HG02678 (cell line): ENCODE measurements around the gene ADAM12.
"Not testable (repeated sequence)": the region's sequence is repeated elsewhere in the genome, so short reads cannot be mapped to it uniquely, and the experiment has no call there.

Experiments
- ATAC-seq: cut with Tn5 transposase; IDR thresholded peaks from one replicate; pipeline ENCODE4 v1.9.1; 2021; ENCODE audit warnings: mild to moderate bottlenecking, moderate library complexity; ENCODE audit not compliant: unreplicated experiment

ADAM12 gene

DNA sequence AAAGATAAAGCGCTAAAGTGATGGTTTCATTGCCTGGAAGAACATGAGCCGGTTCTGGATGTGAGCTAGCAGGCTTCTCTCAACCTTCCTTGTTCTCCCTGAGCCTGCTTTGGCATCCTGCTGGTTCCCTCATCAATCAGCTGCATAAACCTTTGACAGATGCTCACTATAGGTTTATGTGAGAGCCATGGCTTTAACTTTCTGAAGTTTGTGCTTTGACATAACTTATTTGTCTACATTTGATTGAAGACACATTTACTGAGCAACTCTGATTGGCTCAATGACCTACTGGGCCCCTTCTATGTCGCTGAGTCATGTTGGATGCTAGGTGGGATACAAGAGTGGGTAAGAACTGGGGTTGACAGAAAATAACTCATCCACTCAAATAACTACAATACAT lies 192.0 kb downstream of the ADAM12 start:
- ATAC-seq: no peak

- no peak for ATAC-seq
Measured at GRCh38 chr10:126191192-126191591, 197.1 kb downstream of the ADAM12 start.

- ATAC-seq: no peak
Measured at GRCh38 chr10:126188679-126189200, 199.5 kb downstream of the ADAM12 start.

DNA sequence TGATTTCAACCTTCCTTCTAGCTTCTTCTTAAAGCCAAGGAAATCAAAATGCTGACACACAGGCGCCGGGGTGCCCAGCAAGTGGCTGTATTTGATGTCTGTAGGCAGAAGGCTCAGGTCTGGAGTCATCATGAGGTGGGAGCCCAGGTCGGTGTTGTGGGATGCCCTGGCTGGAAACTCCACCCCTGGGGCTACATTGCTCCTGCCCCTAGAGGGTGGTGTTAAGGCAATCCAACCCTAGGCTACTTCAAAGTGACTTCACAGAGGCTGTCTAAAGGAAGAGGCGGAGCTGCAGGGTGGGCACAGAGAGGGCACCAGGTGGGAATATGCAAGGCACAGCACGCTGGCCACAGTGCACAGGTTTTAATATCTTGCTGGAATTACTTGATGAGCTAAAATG lies 200.9 kb downstream of the ADAM12 start:
- no peak for ATAC-seq

DNA sequence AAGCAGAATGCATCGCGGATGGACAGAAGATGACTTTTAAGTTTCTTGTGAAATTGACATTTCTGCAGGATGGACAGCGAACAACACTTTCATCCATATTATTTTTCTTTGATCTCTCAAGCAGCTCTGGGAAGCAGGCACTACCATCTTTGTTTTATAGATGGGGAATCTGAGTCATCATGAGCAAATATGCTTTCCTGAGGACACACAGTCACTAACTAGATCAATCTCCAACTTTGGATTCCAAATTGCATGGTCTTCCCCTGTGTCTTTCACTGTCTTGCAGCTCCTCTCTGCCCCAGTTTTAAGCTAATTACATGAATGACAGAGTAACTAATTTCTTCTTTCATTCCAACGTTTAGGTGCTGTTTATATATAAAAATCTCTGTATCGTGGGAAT lies 201.5 kb downstream of the ADAM12 start:
- ATAC-seq: no peak

- no peak for ATAC-seq
Measured at GRCh38 chr10:126185676-126186447, 202.4 kb downstream of the ADAM12 start.

- no peak for ATAC-seq
Measured at GRCh38 chr10:126181626-126182025, 206.7 kb downstream of the ADAM12 start.

GRCh38 chr10:126179637-126180036 lies 208.6 kb downstream of the ADAM12 start:
- no peak for ATAC-seq

GRCh38 chr10:126177417-126178030 lies 210.8 kb downstream of the ADAM12 start:
- ATAC-seq: no peak

DNA sequence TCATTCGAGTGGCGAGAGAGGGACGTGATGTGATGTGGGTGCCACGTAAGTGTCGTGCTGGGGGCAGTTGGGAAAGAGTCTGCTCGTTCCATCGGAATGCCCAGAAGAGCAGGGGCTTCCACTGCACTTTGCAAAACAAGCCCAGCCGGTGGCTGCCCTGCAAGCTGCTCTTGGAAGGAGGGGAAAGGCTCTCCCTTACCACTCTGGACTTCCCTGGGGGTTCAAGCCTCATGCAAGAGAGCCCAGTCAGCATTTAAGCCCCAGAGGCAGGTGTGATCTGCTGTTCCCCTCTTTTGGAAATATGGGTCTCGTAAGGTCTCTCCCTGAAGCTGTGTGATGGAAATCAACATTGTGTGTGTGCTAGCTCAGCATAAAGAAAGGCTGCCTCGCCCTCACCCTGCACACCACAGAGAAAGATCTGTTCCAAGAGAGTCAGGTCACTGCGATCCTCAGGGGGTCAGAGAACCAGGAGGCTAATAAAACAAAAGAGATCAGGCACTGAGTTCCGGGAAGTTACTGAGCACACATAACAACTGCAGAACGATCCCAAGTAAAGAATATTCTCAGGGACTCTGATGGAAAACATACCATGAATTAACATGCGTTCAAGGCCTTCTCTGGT lies 212.5 kb downstream of the ADAM12 start:
- no peak for ATAC-seq

DNA sequence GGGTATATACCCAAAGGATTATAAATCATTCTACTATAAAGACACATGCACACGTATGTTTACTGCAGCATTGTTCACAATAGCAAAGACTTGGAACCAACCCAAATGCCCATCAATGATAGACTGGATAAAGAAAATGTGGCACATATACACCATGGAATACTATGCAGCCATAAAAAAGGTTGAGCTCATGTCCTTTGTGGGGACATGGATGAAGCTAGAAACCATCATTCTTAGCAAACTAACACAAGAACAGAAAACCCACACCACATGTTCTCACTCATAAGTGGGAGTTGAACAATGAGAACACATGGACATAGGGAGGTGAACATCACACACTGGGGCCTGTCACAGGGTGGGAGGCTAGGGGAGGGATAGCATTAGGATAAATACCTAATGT lies 215.5 kb downstream of the ADAM12 start:
- not testable (repeated sequence) for ATAC-seq

DNA sequence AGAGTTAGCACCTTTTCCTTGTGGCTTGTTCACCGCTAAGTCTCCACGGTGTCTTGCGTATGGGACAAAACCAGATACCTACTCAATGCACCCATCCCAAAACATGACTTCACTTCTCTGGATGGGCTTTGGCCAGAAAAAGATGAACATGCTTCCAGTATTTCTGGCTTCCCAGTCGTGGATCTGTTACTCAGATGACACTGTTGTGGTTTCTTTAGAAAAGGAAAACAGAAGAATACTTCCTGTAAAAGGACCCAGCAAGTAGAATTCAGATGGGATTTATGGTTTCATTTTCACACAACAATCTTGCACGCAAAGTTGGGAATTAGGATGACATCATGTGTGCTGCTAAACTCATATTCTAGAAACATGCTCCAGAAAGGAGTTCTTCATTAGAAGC lies 216.7 kb downstream of the ADAM12 start:
- ATAC-seq: no peak

DNA sequence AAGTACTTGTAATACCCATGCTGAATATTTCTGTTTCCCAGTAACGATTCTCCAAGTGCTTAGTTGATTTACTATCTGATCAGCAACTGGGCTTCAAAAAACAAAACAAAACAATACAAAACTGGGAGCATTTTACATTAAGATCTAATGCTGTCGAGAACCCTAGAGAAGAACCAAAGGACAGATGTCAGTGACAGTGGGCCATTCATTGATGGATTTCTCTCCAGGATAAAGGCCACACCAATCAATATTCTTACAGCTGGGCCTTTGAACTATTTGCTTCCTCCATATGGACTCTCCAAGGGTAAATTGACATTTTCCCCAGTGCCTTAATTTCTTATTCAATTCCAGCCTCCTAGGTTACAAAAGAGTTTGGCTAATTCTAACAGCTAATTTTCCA lies 217.5 kb downstream of the ADAM12 start:
- ATAC-seq: no peak

- ATAC-seq: no peak
Measured at GRCh38 chr10:126170371-126170770, 217.9 kb downstream of the ADAM12 start.

- ATAC-seq: no peak
Measured at GRCh38 chr10:126169899-126170298, 218.4 kb downstream of the ADAM12 start.

DNA sequence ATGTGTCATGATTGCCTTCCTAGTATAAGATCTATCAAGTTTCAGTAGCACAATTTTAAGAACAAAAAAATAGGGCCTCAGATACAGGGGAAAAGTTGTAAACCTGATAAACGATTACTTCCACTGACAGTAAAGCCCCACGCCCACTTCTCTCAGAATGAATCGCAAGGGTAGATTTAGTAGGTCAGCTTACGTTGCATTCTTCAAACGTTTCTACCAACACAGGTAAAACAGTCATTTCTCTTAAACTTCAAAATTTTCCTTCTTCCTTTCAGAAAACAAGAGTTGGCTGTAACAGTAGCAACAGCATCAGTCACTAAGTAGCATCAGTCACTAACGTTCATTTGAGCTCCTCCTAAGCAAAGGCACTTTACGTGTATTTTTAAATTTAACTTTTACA lies 221.5 kb downstream of the ADAM12 start:
- ATAC-seq: no peak

DNA sequence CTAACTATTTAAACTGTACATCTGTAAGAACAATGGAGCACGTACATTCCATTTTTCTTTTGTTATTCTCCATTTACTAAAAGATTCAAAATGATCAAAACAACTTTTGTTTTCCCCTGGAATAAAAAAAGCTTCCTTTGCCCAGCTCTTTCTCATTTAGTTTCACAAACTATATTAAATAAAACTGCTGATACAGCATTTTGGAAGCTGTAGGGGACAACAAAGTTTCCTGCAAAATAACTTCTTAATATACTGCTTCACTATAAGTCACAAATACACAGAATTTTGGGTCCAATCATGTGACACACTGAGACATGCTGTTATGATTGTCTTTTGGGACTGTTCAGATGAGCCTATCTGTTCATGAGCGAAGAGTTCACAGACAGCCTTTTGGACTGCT lies 222.4 kb downstream of the ADAM12 start:
- ATAC-seq: no peak

GRCh38 chr10:126163506-126163905 lies 224.8 kb downstream of the ADAM12 start:
- no peak for ATAC-seq

DNA sequence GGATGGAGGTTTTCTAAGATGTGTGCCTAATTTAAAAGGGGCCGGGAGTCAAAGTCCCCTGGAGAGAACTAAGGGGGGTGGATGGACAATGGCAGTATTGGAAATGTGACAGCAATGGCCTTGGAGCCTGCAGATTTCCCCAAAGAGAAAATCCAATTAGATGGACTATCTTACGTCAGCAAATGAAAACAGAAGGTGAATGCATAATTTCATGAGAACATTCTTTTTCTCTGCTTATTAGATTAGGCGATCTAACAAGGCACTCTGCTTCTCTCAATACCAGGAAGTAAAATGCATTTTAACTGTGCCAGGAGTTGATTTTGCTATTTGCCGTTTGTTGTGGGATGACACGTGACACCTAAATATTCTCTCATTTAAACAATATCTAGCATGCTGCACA lies 226.6 kb downstream of the ADAM12 start:
- ATAC-seq: no peak

GRCh38 chr10:126160971-126161630 lies 227.2 kb downstream of the ADAM12 start:
- no peak for ATAC-seq

DNA sequence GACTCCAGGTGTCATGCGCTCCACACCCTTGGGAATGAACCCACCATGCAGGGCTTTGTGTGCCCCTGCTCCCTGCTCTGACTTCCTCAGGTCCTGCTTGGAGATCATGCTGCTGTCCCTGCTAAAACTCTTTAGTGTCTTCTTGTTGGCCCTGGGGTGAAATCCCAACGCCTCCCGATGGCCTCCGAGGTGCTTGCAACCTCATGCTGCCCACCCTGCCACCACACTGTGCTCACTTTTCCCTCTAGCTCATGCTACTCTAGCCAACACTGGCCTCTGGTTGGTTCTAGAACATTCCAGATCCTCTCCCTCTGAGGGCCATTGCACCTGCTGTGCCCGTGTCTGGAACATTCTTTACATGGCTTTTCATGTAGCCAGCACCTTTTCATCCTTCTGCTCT lies 227.7 kb downstream of the ADAM12 start:
- ATAC-seq: no peak
